COLO829 (cell line): ENCODE measurements around the gene SERPINF2.
"Not testable (repeated sequence)": the region's sequence is repeated elsewhere in the genome, so short reads cannot be mapped to it uniquely, and the experiment has no call there.

Experiments
- DNase-seq: peaks from one replicate; pipeline ENCODE4 v3.0.0; 2012; ENCODE audit warnings: low spot score

SERPINF2 gene

GRCh38 chr17:1742371-1743087 is at the start of gene SERPINF2:
SERPINF2 (plus strand) TSS chr17:1742871; CDS start chr17:1744996, 2,125 bp downstream.
- no peak for DNase-seq

- no peak for DNase-seq
Observed at GRCh38 chr17:1693339-1693738, 49.3 kb upstream of the SERPINF2 start.

- DNase-seq, result no peak
Observed at GRCh38 chr17:1695365-1695764, 47.3 kb upstream of the SERPINF2 start.

GRCh38 chr17:1697681-1698080 is 45.0 kb upstream of the SERPINF2 start:
- no peak for DNase-seq

- DNase-seq, result not testable (repeated sequence)
Observed at GRCh38 chr17:1699891-1700290, 42.8 kb upstream of the SERPINF2 start.

GRCh38 chr17:1703063-1703462 is 39.6 kb upstream of the SERPINF2 start:
- DNase-seq, result no peak

GRCh38 chr17:1705004-1705403 is 37.7 kb upstream of the SERPINF2 start:
- DNase-seq, result no peak

- no peak for DNase-seq
Observed at GRCh38 chr17:1707107-1707506, 35.6 kb upstream of the SERPINF2 start.

- not testable (repeated sequence) for DNase-seq
Observed at GRCh38 chr17:1708791-1709346, 33.8 kb upstream of the SERPINF2 start.

- no peak for DNase-seq
Observed at GRCh38 chr17:1709403-1709951, 33.2 kb upstream of the SERPINF2 start.

- no peak for DNase-seq
Observed at GRCh38 chr17:1709971-1710806, 32.5 kb upstream of the SERPINF2 start, which contains the start of gene TLCD2. TLCD2 (minus strand) TSS chr17:1710377; CDS start chr17:1710242, 135 bp downstream.

GRCh38 chr17:1710807-1711553 is 31.7 kb upstream of the SERPINF2 start:
- no peak for DNase-seq

GRCh38 chr17:1711804-1712203 is 30.9 kb upstream of the SERPINF2 start:
- no peak for DNase-seq

- no peak for DNase-seq
Observed at GRCh38 chr17:1712271-1712670, 30.4 kb upstream of the SERPINF2 start.

GRCh38 chr17:1713160-1713877 is 29.4 kb upstream of the SERPINF2 start:
- no peak for DNase-seq

GRCh38 chr17:1713878-1714426 is 28.7 kb upstream of the SERPINF2 start:
- DNase-seq, result peak; percentile 34

- DNase-seq, result peak; percentile 92
Observed at GRCh38 chr17:1714427-1714979, 28.2 kb upstream of the SERPINF2 start.

- peak; percentile 70 for DNase-seq
Observed at GRCh38 chr17:1714980-1715802, 27.5 kb upstream of the SERPINF2 start.

GRCh38 chr17:1715803-1716075 is 26.9 kb upstream of the SERPINF2 start:
- no peak for DNase-seq
